B cell (primary cell): Measurements from ENCODE around the gene XPO6. TPM values are rescaled to one million over a fixed set of nuclear protein-coding genes. Genes with fewer than 3 reads are reported as not detected.
A peak's percentile ranks its signal among the peaks of the same experiment; 100 is the strongest.

Source experiments
- ATAC-seq: fragments of 200-7000 bp; cut with Tn5 transposase; one replicate; pipeline ENCODE4 v1.10.0; 2021; ENCODE audit warnings: low read depth, mild to moderate bottlenecking, moderate number of reproducible peaks, moderate library complexity
- CTCF ChIA-PET: fragments of 350-600 bp; sonication (Branson Sonifier 250); formaldehyde crosslinking; loops from one replicate; lab custom pipeline; 2021; ENCODE audit warnings: antibody characterized with exemption, inconsistent platforms; lab: Charles Lee
- POLR2A ChIA-PET: fragments of 350-600 bp; sonication (Branson Sonifier 250); formaldehyde crosslinking; loops from one replicate; lab custom pipeline; 2021; ENCODE audit warnings: antibody characterized with exemption; lab: Charles Lee
- DNase-seq: peaks from one replicate; pipeline ENCODE4 v3.0.0; 2013
- H2AFZ ChIP-seq: 2 replicates; pipeline ENCODE4 v1.6.1; 2012; ENCODE audit warnings: mild to moderate bottlenecking, low read depth, low read length; ENCODE audit not compliant: insufficient read depth, poor library complexity, severe bottlenecking
- H3K27ac ChIP-seq, 2 donors: 1 replicate in 1 of 2; 2 replicates in 1 of 2; pipeline ENCODE4 v1.5.1; 2012 to 2013; ENCODE audit warnings: low read length in 2 of 2, mild to moderate bottlenecking in 2 of 2, moderate library complexity in 1 of 2
- H3K27me3 ChIP-seq, 4 experiments: fragments of 200-600 bp in 1 of 4; sonication (generic) in 1 of 4; replicated peaks in 1 of 4; 1 replicate in 2 of 4; 2 replicates in 2 of 4; pipeline versions ENCODE4 v1.6.1 to v1.7.0; 2013 to 2016; ENCODE audit warnings: low read length in 3 of 4, mild to moderate bottlenecking in 2 of 4, mixed read lengths in 1 of 4, moderate library complexity in 1 of 4; ENCODE audit not compliant: insufficient read depth in 4 of 4, control insufficient read depth in 3 of 4; ENCODE audit errors: control extremely low read depth in 1 of 4
- H3K36me3 ChIP-seq, 2 experiments: replicated peaks in 1 of 2; 1 replicate in 1 of 2; 2 replicates in 1 of 2; pipeline versions ENCODE4 v1.6.1 to v1.7.1; 2013; ENCODE audit warnings: low read length in 1 of 2; ENCODE audit not compliant: insufficient read depth in 2 of 2, control insufficient read depth in 1 of 2; ENCODE audit errors: control extremely low read depth in 1 of 2, extremely low read depth in 1 of 2
- H3K4me1 ChIP-seq, 2 donors: fragments of 200-600 bp in 1 of 2; sonication (generic) in 1 of 2; 1 replicate in 1 of 2; 2 replicates in 1 of 2; pipeline versions ENCODE4 v1.5.1 to v1.6.1; 2013 to 2017; ENCODE audit warnings: low read length in 2 of 2; ENCODE audit not compliant: control insufficient read depth in 2 of 2, insufficient read depth in 2 of 2
- H3K4me2 ChIP-seq: replicated peaks from 2 replicates; pipeline ENCODE3; 2012; ENCODE audit warnings: mild to moderate bottlenecking, low read depth, low read length; ENCODE audit not compliant: poor library complexity, severe bottlenecking
- H3K4me3 ChIP-seq, 5 experiments: fragments of 200-600 bp in 1 of 5; sonication (generic) in 1 of 5; 1 replicate in 3 of 5; 2 replicates in 2 of 5; pipeline versions ENCODE4 v1.5.1 to v1.7.0; 2011 to 2016; ENCODE audit warnings: low read length in 4 of 5, mild to moderate bottlenecking in 4 of 5, low read depth in 2 of 5, control low read depth in 1 of 5, moderate library complexity in 1 of 5; ENCODE audit not compliant: insufficient read depth in 1 of 5; ENCODE audit errors: control extremely low read depth in 1 of 5, extremely low read depth in 1 of 5
- H3K79me2 ChIP-seq: fragments of 200-600 bp; sonication (generic); one replicate; pipeline ENCODE4 v1.6.0; 2016; ENCODE audit warnings: low read length; ENCODE audit not compliant: control insufficient read depth, insufficient read depth
- H3K9ac ChIP-seq: fragments of 200-600 bp; sonication (generic); 2 replicates; pipeline ENCODE4 v1.6.1; 2017; ENCODE audit warnings: mild to moderate bottlenecking, low read length, moderate library complexity
- H3K9me3 ChIP-seq, 3 donors: one replicate each; pipeline versions ENCODE4 v1.6.1 to v1.7.1; 2013; ENCODE audit warnings: low read length in 2 of 3; ENCODE audit not compliant: control insufficient read depth in 2 of 3, insufficient read depth in 1 of 3; ENCODE audit errors: control extremely low read depth in 1 of 3
- H4K20me1 ChIP-seq: 2 replicates; pipeline ENCODE4 v1.6.0; 2012; ENCODE audit warnings: mild to moderate bottlenecking, low read length; ENCODE audit not compliant: insufficient read depth, control insufficient read depth, poor library complexity, severe bottlenecking
- H3K27ac Mint-ChIP-seq: one replicate; pipeline ENCODE4 v1.8.0; 2021; ENCODE audit warnings: mixed read lengths
- H3K27me3 Mint-ChIP-seq: one replicate; pipeline ENCODE4 v1.8.0; 2021; ENCODE audit warnings: mixed read lengths
- H3K4me1 Mint-ChIP-seq: one replicate; pipeline ENCODE4 v1.8.0; 2021; ENCODE audit warnings: mixed read lengths
- H3K4me3 Mint-ChIP-seq: one replicate; pipeline ENCODE4 v1.8.0; 2021; ENCODE audit warnings: mixed read lengths
- H3K9me3 Mint-ChIP-seq: one replicate; pipeline ENCODE4 v1.8.0; 2022; ENCODE audit warnings: mixed read lengths; ENCODE audit not compliant: insufficient read depth
- EZH2 ChIP-seq: IDR thresholded peaks from 2 replicates; pipeline ENCODE4 v1.6.1; 2012; ENCODE audit warnings: borderline replicate concordance, low read depth, mild to moderate bottlenecking, moderate library complexity, low read length; ENCODE audit not compliant: insufficient read depth, poor library complexity, severe bottlenecking
- WGBS: methylation state at CpG from one replicate; pipeline ENCODE4 v1.1.5; 2013; ENCODE audit warnings: missing lambda C conversion rate; ENCODE audit not compliant: insufficient coverage; 5-methylcytosine and 5-hydroxymethylcytosine counted together
- intact Hi-C: fragments of 100-400 bp; cut with micrococcal nuclease; formaldehyde crosslinking; loops from one replicate; pipeline ENCODE4 v1.10.0; 2022
- polyA plus RNA-seq: library from polyadenylated mRNA; depleted of rRNA; stranded (reverse); fragments of >200 nt; gene quantifications from 2 replicates; pipeline ENCODE4 v1.2.3, GENCODE V29; 2012
- total RNA-seq, 2 donors: library from RNA; stranded (reverse); fragments of 120-200 nt in 1 of 2; gene quantifications; 1 replicate in 1 of 2; 2 replicates in 1 of 2; pipeline versions ENCODE4 v1.2.3 to v1.2.4, GENCODE V29; 2013 to 2022
- TF ChIP-seq, protein P1 (sequence below): fragments of 200-600 bp; IDR thresholded peaks from one replicate; pipeline ENCODE4 v1.8.0; 2022; ENCODE audit warnings: antibody characterized with exemption, mild to moderate bottlenecking

Gene XPO6
- total and polyA plus RNA-seq, 2 donors (not counting 1 experiment from before 2014, with no cell fraction given) = 259 to 303 TPM

DNA sequence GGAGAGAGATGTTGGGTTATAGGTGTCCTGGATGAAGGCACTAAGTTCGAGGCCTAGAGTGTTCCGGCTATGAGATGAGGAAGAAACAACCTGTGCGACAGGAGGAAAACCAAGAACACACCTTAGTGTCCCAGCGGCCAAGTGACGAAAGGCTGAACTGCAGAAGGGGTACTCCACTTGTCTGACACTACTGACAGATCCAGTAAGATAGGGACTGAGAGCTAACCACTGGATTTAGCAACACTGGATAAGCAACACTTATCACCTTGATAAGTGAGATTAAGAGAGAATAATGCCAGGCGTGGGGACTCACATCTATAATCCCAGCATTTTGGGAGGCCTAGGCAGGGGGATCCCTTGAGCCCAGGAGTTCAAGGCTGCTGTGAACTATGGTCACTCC is 7.1 kb downstream of the XPO6 start:
- Histone ChIP-seq H3K4me2 (no peak overlapping the region), H3K36me3 (peaks cover 4 to 78% of the 10 kb centered on the region in 2 experiments), H3K9me3 (no peaks in the 10 kb centered on the region), H3K4me3 (no peak overlapping the region), H3K27me3 (no peaks in the 10 kb centered on the region), H3K9ac (no peak overlapping the region), H3K79me2 (peaks cover 100% of the 10 kb centered on the region), H4K20me1 (peaks cover 79% of the 10 kb centered on the region), H2AFZ (no peak overlapping the region), H3K4me1 (peaks cover 49 to 53% of the 10 kb centered on the region in 2 donors), H3K27ac (peak overlapping the region in 1 of 2 donors; percentile 18)
- Mint-ChIP-seq H3K27ac (no peak overlapping the region), H3K4me1 (peaks cover 34% of the 10 kb centered on the region), H3K9me3 (no peaks in the 10 kb centered on the region), H3K27me3 (no peaks in the 10 kb centered on the region), H3K4me3 (no peak overlapping the region)
- TF ChIP-seq EZH2 = no peak
- TF ChIP-seq, protein P1, sequence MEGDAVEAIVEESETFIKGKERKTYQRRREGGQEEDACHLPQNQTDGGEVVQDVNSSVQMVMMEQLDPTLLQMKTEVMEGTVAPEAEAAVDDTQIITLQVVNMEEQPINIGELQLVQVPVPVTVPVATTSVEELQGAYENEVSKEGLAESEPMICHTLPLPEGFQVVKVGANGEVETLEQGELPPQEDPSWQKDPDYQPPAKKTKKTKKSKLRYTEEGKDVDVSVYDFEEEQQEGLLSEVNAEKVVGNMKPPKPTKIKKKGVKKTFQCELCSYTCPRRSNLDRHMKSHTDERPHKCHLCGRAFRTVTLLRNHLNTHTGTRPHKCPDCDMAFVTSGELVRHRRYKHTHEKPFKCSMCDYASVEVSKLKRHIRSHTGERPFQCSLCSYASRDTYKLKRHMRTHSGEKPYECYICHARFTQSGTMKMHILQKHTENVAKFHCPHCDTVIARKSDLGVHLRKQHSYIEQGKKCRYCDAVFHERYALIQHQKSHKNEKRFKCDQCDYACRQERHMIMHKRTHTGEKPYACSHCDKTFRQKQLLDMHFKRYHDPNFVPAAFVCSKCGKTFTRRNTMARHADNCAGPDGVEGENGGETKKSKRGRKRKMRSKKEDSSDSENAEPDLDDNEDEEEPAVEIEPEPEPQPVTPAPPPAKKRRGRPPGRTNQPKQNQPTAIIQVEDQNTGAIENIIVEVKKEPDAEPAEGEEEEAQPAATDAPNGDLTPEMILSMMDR = no peak
- no peak for ATAC-seq
- POLR2A ChIA-PET = no interaction called here
- CTCF ChIA-PET = interaction anchor here (1.4 to 1.5 kb wide), 2 partner anchors 10 to 13 kb away, joined by 3 to 4 read pairs; no protein-coding TSS in a partner anchor
- no peak for DNase-seq
- intact Hi-C loops = loop anchor here (5.0 kb wide), 1 partner anchor 32 kb away; no protein-coding TSS in a partner anchor
- WGBS = 100% methylated on average over 5 of the region's 6 CpGs

DNA sequence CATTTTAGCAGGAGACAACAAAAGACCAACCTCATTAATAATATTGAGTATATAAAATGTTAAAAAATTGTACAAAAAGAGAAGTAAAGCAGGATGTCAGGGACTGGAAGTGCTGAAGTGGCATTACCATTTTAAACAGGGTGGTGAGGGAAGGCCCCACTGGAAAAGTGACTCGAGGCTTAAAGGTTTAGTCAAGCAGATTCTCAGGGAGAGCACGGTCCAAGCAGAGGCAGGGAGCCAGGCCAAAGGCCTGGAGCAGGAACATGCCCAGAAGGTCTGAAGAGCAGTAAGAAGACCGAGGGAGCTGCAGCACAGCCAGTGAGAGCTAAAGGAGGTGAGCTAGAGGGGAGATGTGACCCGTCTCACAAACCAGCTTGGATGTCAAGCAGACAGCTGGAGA is 7.6 kb downstream of the XPO6 start:
- DNase-seq = no peak
- Histone ChIP-seq H4K20me1 (peaks cover 79% of the 10 kb centered on the region), H3K9me3 (no peaks in the 10 kb centered on the region), H3K27ac (peak overlapping the region in 1 of 2 donors; percentile 18), H3K4me3 (no peak overlapping the region), H3K36me3 (peaks cover 4 to 78% of the 10 kb centered on the region in 2 experiments), H3K4me2 (no peak overlapping the region), H2AFZ (no peak overlapping the region), H3K9ac (no peak overlapping the region), H3K79me2 (peaks cover 100% of the 10 kb centered on the region), H3K27me3 (no peaks in the 10 kb centered on the region), H3K4me1 (peaks cover 47 to 52% of the 10 kb centered on the region in 2 donors)
- Mint-ChIP-seq H3K4me1 (peaks cover 34% of the 10 kb centered on the region), H3K27ac (no peak overlapping the region), H3K9me3 (no peaks in the 10 kb centered on the region), H3K4me3 (no peak overlapping the region), H3K27me3 (no peaks in the 10 kb centered on the region)
- TF ChIP-seq, protein P1 = no peak
- no peak for TF ChIP-seq EZH2
- ATAC-seq = no peak
- CTCF ChIA-PET = interaction anchor here (1.4 to 1.5 kb wide), 2 partner anchors 10 to 13 kb away, joined by 3 to 4 read pairs; no protein-coding TSS in a partner anchor
- POLR2A ChIA-PET = no interaction called here
- intact Hi-C loops = no loop called here
- 88% methylated on average over 4 of the region's 4 CpGs for WGBS
